Measurements from ENCODE around the gene TOMM70.

TOMM70 gene

DNA sequence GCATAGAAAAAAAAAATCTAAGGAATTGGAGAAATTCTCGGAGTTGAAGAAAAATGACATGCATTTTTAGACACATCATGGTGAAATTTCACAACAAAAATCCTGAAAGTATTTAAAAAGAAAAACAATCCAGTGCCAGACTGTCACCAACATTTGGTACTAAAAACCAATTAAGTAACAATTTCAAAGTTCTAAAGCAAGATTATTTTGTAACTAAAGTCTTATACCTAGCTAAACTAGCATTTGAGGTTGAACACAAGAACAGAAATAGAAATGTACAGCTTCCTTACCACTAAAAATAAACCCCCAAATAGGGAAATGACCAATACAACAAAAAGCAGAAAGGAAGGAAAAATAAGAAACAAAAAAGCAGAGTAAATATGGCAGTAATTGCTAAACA lies 11.9 kb downstream of the TOMM70 start:
- DNase-seq (ENCODE audit: low read depth): no peak
- no peak overlapping the region for H3K4me3 ChIP-seq (ENCODE audit: low read length)
- TF ChIP-seq CTCF (conservative IDR thresholded peaks at IDR 0.05; ENCODE audit: low read length): no peak

DNA sequence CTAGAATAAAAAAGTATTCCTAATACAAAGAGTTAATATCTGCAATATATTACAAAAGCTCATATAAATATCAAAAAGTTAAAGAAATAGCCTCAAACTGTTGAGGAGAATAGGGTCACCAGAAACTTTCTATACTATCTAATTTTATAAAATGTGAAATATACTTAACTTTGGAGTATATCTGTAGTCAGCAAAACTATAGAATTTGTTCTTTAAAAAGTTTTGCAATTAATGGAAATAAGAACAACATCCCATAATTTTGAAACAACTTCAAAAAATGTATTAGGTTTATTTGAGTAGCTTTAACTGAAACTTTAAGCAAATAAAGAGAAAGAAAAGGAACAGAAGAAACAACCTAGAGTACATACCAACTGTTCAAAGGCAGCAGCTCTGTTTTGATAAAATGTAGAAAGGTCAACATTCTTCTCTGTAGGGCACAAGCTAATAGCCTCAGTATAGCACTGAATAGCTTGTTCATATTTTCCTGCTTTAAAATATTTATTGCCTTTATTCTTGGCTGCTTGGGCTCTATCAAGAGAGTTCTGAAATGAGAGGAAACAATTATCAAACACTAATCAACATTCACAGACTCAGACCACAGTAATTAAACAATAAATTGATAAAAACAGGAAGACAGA lies 14.3 kb downstream of the TOMM70 start:
- H3K4me3 ChIP-seq (ENCODE audit: low read length): no peak overlapping the region
- no peak for DNase-seq (ENCODE audit: low read depth)
- no peak for TF ChIP-seq CTCF (conservative IDR thresholded peaks at IDR 0.05; ENCODE audit: low read length)

DNA sequence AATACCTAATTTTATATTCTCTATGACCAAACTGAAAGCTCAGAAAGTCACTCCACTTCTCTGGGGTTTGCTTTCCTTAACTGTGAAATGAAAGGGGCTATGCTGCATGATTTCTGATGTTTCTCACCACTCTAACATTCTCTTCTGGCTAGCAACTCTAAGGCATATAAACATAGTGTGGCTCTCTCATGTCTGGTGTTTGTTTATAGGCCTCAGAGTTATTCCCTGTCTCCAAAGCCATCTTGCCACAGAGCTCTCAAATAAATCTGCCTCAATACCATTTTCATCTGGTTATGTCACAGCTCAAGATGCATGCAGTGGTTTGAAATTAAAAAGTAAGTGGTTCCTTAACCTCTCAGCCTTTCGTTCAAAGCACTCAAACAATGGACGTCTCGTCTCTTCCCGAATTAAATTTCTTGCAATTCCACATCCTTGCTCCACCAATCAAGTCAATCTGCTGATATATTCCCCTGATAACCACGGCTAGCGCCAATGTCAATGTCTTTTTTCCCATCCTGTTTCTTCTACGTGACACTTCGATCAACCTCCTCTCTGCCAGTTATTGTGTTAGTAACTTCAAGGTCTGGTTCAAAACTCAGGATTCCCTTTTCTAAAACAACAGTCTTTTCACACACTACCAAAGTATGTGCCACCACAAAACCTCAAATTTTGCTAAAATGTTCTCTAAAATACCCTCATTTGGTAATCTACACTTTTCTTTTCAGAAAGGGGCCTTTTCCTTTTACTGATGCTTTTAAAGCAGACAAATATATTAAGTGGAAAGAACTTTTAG lies 16.0 kb downstream of the TOMM70 start:
- H3K4me3 ChIP-seq (ENCODE audit: low read length): no peak overlapping the region
- TF ChIP-seq CTCF (conservative IDR thresholded peaks at IDR 0.05; ENCODE audit: low read length): no peak
- no peak for DNase-seq (ENCODE audit: low read depth)

- no peak for TF ChIP-seq CTCF (conservative IDR thresholded peaks at IDR 0.05; ENCODE audit: low read length)
- DNase-seq (ENCODE audit: low read depth): no peak
- no peak overlapping the region for H3K4me3 ChIP-seq (ENCODE audit: low read length)
Measured at GRCh38 chr3:100376301-100376700, 24.6 kb downstream of the TOMM70 start.

GRCh38 chr3:100374521-100374920 lies 26.4 kb downstream of the TOMM70 start:
- H3K4me3 ChIP-seq (ENCODE audit: low read length): no peak overlapping the region
- no peak for DNase-seq (ENCODE audit: low read depth)
- TF ChIP-seq CTCF (conservative IDR thresholded peaks at IDR 0.05; ENCODE audit: low read length): no peak

DNA sequence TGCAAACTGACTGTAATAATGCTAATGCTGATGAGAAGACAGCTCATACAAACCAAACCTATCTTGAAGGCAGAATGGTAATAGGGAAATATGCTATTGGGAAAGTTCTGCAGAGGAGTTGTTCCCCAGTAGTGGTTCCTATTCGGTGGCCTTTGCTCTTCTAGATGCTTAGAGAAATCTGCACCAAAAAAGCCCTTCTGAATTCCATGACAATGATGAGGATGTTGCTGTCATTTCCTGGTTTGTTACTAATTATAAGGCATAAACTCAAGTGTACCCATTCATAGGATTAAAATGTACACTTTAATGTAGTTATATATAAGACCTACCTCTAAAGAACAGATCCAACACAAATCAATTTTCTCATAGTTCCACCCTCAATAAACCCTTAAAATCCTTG lies 30.1 kb downstream of the TOMM70 start:
- TF ChIP-seq CTCF (conservative IDR thresholded peaks at IDR 0.05; ENCODE audit: low read length): no peak
- no peak for DNase-seq (ENCODE audit: low read depth)
- H3K4me3 ChIP-seq (ENCODE audit: low read length): no peak overlapping the region

DNA sequence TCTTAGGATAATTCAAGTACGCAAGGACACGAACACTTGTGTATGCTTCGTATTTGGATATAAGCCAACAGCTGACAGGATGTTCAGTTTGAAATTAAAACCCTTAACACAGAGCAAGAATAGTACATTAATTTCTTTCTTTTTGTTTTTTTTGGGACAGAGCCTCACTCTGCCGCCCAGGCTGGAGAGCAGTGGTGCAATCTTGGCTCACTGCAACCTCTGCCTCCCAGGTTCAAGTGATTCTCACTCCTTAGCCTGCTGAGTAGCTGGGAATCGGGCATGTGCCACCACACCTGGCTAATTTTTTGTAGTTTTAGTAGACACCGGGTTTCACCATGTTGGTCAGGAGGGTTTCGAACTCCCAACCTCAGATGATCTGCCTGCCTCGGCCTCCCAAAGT lies 32.4 kb downstream of the TOMM70 start:
- TF ChIP-seq CTCF (conservative IDR thresholded peaks at IDR 0.05; ENCODE audit: low read length): no peak
- no peak overlapping the region for H3K4me3 ChIP-seq (ENCODE audit: low read length)
- no peak for DNase-seq (ENCODE audit: low read depth)

Data from AG10803 (cell line).